GM18499 (cell line): ENCODE measurements around the gene TMEM98.
"Not testable (repeated sequence)": the region's sequence is repeated elsewhere in the genome, so short reads cannot be mapped to it uniquely, and the experiment has no call there.

Source experiments
- ATAC-seq: cut with Tn5 transposase; IDR thresholded peaks from one replicate; pipeline ENCODE4 v1.9.1; 2021; ENCODE audit warnings: moderate number of reproducible peaks; ENCODE audit not compliant: insufficient read depth, unreplicated experiment

The TMEM98 gene

GRCh38 chr17:32913593-32913992 is 14.4 kb upstream of the TMEM98 start:
- ATAC-seq, result no peak

- no peak for ATAC-seq
Measured at GRCh38 chr17:32914181-32914580, 13.8 kb upstream of the TMEM98 start.

- no peak for ATAC-seq
Measured at GRCh38 chr17:32915245-32915644, 12.7 kb upstream of the TMEM98 start.

GRCh38 chr17:32916134-32916533 is 11.8 kb upstream of the TMEM98 start:
- ATAC-seq, result no peak

GRCh38 chr17:32917081-32917480 is 10.9 kb upstream of the TMEM98 start:
- ATAC-seq, result no peak

GRCh38 chr17:32917842-32918241 is 10.1 kb upstream of the TMEM98 start:
- ATAC-seq, result no peak

- ATAC-seq, result not testable (repeated sequence)
Measured at GRCh38 chr17:32919876-32920275, 8.1 kb upstream of the TMEM98 start.

GRCh38 chr17:32920293-32920692 is 7.7 kb upstream of the TMEM98 start:
- ATAC-seq, result no peak

GRCh38 chr17:32921017-32921416 is 6.9 kb upstream of the TMEM98 start:
- no peak for ATAC-seq

- ATAC-seq, result not testable (repeated sequence)
Measured at GRCh38 chr17:32923905-32924304, 4.0 kb upstream of the TMEM98 start.

GRCh38 chr17:32926183-32926582 is 1.8 kb upstream of the TMEM98 start:
- ATAC-seq, result no peak

GRCh38 chr17:32926789-32927188 is 1.2 kb upstream of the TMEM98 start:
- ATAC-seq, result not testable (repeated sequence)

GRCh38 chr17:32927201-32927723 is 691 bp upstream of the TMEM98 start:
- no peak for ATAC-seq

- ATAC-seq, result no peak
Measured at GRCh38 chr17:32928586-32929535, 908 bp downstream of the TMEM98 start.

GRCh38 chr17:32929588-32929987 is 1.6 kb downstream of the TMEM98 start:
- ATAC-seq, result no peak

GRCh38 chr17:32930512-32930911 is 2.6 kb downstream of the TMEM98 start:
- ATAC-seq, result no peak

- ATAC-seq, result no peak
Measured at GRCh38 chr17:32931686-32932085, 3.7 kb downstream of the TMEM98 start.

GRCh38 chr17:32933881-32934280 is 5.9 kb downstream of the TMEM98 start:
- no peak for ATAC-seq

- ATAC-seq, result no peak
Measured at GRCh38 chr17:32935726-32936125, 7.8 kb downstream of the TMEM98 start.

GRCh38 chr17:32936186-32936893 is 8.4 kb downstream of the TMEM98 start:
- no peak for ATAC-seq

- no peak for ATAC-seq
Measured at GRCh38 chr17:32936894-32937500, 9.0 kb downstream of the TMEM98 start.
